Activated CD4-positive, alpha-beta T cell treated with anti-CD3 and anti-CD28 coated beads for 1 hour (primary cell): ENCODE measurements around the gene CUEDC2.
"Not testable (repeated sequence)": the region's sequence is repeated elsewhere in the genome, so short reads cannot be mapped to it uniquely, and the experiment has no call there.

ENCODE experiments used
- DNase-seq: peaks from one replicate; pipeline ENCODE4 v3.0.0-alpha.2; 2020

The CUEDC2 gene

GRCh38 chr10:102454662-102455487, 22.5 kb upstream of the CUEDC2 start:
- not testable (repeated sequence) for DNase-seq

- DNase-seq, result no peak
Measured at GRCh38 chr10:102453502-102453901, 21.1 kb upstream of the CUEDC2 start.

- no peak for DNase-seq
Measured at GRCh38 chr10:102452672-102453340, 20.4 kb upstream of the CUEDC2 start.

GRCh38 chr10:102451105-102451969, 19.0 kb upstream of the CUEDC2 start, which contains the start of gene C10orf95:
Gene C10orf95, minus strand, starts transcription at chr10:102451543. Its CDS starts 450 bp downstream, at chr10:102451093.
- DNase-seq, result no peak

- peak; percentile 83 for DNase-seq
Measured at GRCh38 chr10:102450374-102451104, 18.2 kb upstream of the CUEDC2 start.

GRCh38 chr10:102450124-102450373, 17.7 kb upstream of the CUEDC2 start:
- no peak for DNase-seq

- peak; percentile 78 for DNase-seq
Measured at GRCh38 chr10:102449321-102450123, 17.1 kb upstream of the CUEDC2 start.

- no peak for DNase-seq
Measured at GRCh38 chr10:102444851-102445250, 12.5 kb upstream of the CUEDC2 start.

GRCh38 chr10:102438374-102438773, 6.0 kb upstream of the CUEDC2 start:
- DNase-seq, result no peak

- no peak for DNase-seq
Measured at GRCh38 chr10:102437515-102437914, 5.1 kb upstream of the CUEDC2 start.

- no peak for DNase-seq
Measured at GRCh38 chr10:102436312-102436711, 3.9 kb upstream of the CUEDC2 start.

GRCh38 chr10:102435529-102436233, 3.3 kb upstream of the CUEDC2 start:
- DNase-seq, result no peak

GRCh38 chr10:102435133-102435497, 2.7 kb upstream of the CUEDC2 start:
- DNase-seq, result no peak

- DNase-seq, result no peak
Measured at GRCh38 chr10:102434394-102435132, 2.2 kb upstream of the CUEDC2 start.

GRCh38 chr10:102433619-102434046, 1.3 kb upstream of the CUEDC2 start:
- no peak for DNase-seq

- DNase-seq, result no peak
Measured at GRCh38 chr10:102431452-102432124, 786 bp downstream of the CUEDC2 start.

- DNase-seq, result no peak
Measured at GRCh38 chr10:102429468-102429867, 2.9 kb downstream of the CUEDC2 start.

- no peak for DNase-seq
Measured at GRCh38 chr10:102426803-102427287, 5.5 kb downstream of the CUEDC2 start.

- no peak for DNase-seq
Measured at GRCh38 chr10:102425444-102425843, 6.9 kb downstream of the CUEDC2 start.

GRCh38 chr10:102424916-102425315, 7.5 kb downstream of the CUEDC2 start:
- DNase-seq, result no peak
